HCT116 (cell line): ENCODE data around the gene ZDHHC16. TPM values are rescaled to one million over a fixed set of nuclear protein-coding genes. Genes with fewer than 3 reads are reported as not detected.

Experiments used
- ATAC-seq: fragments of 200-7000 bp; cut with Tn5 transposase; 2 replicates; pipeline ENCODE4 v1.9.1; 2020; ENCODE audit warnings: mild to moderate bottlenecking, moderate library complexity
- BruUV-seq: library from RNA; stranded (reverse); fragments of 400-500 nt; replicated peaks from 2 replicates; lab custom pipeline; 2021; lab: Mats Ljungman, UMichigan
- CTCF ChIA-PET: fragments of 300-600 bp; sonication (Branson Sonifier 250); formaldehyde crosslinking; loops from one replicate; lab custom pipeline; 2021; ENCODE audit warnings: antibody characterized with exemption; lab: Charles Lee
- POLR2A ChIA-PET: fragments of 300-600, 350-600 bp; sonication (Branson Sonifier 250); formaldehyde crosslinking; loops from one replicate; lab custom pipeline; 2021; ENCODE audit warnings: antibody characterized with exemption; lab: Charles Lee
- RAD21 ChIA-PET, 2 experiments: fragments of 300-600 bp; sonication (Branson Sonifier 250); formaldehyde crosslinking; loops; one replicate each; lab custom pipeline; 2023; ENCODE audit warnings: low total read pairs in 2 of 2; ENCODE audit not compliant: uncharacterized antibody in 2 of 2, unreplicated experiment in 2 of 2, low non-redundant PET in 1 of 2; lab: Charles Lee
- DNase-seq: peaks from one replicate; pipeline ENCODE4 v3.0.0-alpha.2; 2010; ENCODE audit warnings: low read depth, low spot score
- H2AFZ ChIP-seq: fragments of 200-600 bp; shearing (Covaris generic), sonication (generic); 2 replicates; pipeline ENCODE4 v1.6.1; 2017; ENCODE audit warnings: low read depth, mixed run types, mixed read lengths, antibody characterized with exemption, low read length; ENCODE audit not compliant: poor library complexity, severe bottlenecking
- H3K27ac ChIP-seq: 2 replicates; pipeline ENCODE4 v1.5.1; 2012; ENCODE audit warnings: low read depth, low read length
- H3K27me3 ChIP-seq: fragments of 200-600 bp; sonication (generic); 2 replicates; pipeline ENCODE4 v1.6.1; 2016; ENCODE audit warnings: mixed run types, low read length, mixed read lengths; ENCODE audit not compliant: insufficient read depth
- H3K36me3 ChIP-seq, 2 experiments: fragments of 200-500 bp in 1 of 2; fragments of 200-600 bp in 1 of 2; sonication (Bioruptor generic) in 1 of 2; sonication (generic) in 1 of 2; 2 replicates each; pipeline versions ENCODE4 v1.5.1 to v1.6.1; 2014 to 2016; ENCODE audit warnings: low read length in 2 of 2, inconsistent platforms in 1 of 2, mixed read lengths in 1 of 2, mixed run types in 1 of 2; ENCODE audit not compliant: insufficient read depth in 2 of 2, control insufficient read depth in 1 of 2
- H3K4me1 ChIP-seq, 2 experiments: fragments of 200-600 bp in 1 of 2; sonication (generic) in 1 of 2; 2 replicates each; pipeline versions ENCODE4 v1.5.1 to v1.6.1; 2012 to 2017; ENCODE audit warnings: low read length in 2 of 2, inconsistent platforms in 1 of 2, mild to moderate bottlenecking in 1 of 2, mixed read lengths in 1 of 2, mixed run types in 1 of 2, moderate library complexity in 1 of 2; ENCODE audit not compliant: insufficient read depth in 2 of 2, control insufficient read depth in 1 of 2
- H3K4me2 ChIP-seq: fragments of 200-600 bp; sonication (generic); 2 replicates; pipeline ENCODE4 v1.6.1; 2017; ENCODE audit warnings: mixed run types, low read length, mixed read lengths
- H3K4me3 ChIP-seq, 2 experiments: fragments of 200-600 bp in 1 of 2; sonication (generic) in 1 of 2; replicated peaks in 1 of 2; 2 replicates each; pipeline ENCODE4 v1.5.1; 2011 to 2016; ENCODE audit warnings: low read length in 2 of 2, control low read depth in 1 of 2, low read depth in 1 of 2, mild to moderate bottlenecking in 1 of 2, mixed read lengths in 1 of 2, mixed run types in 1 of 2
- H3K79me2 ChIP-seq: fragments of 200-600 bp; sonication (generic); 2 replicates; pipeline ENCODE4 v1.6.1; 2017; ENCODE audit warnings: mild to moderate bottlenecking, mixed run types, low read length, moderate library complexity, mixed read lengths; ENCODE audit not compliant: insufficient read depth
- H3K9ac ChIP-seq: fragments of 200-600 bp; sonication (generic); 2 replicates; pipeline ENCODE4 v1.6.1; 2016; ENCODE audit warnings: low read length, mixed read lengths
- H3K9me2 ChIP-seq: fragments of 200-600 bp; sonication (generic), shearing (Covaris generic); 2 replicates; pipeline ENCODE4 v1.6.1; 2017; ENCODE audit warnings: mixed run types, mild to moderate bottlenecking, moderate library complexity; ENCODE audit not compliant: insufficient read depth
- H3K9me3 ChIP-seq, 2 experiments: fragments of 200-500 bp in 1 of 2; fragments of 200-600 bp in 1 of 2; sonication (Bioruptor generic) in 1 of 2; sonication (generic) in 1 of 2; 2 replicates each; pipeline ENCODE4 v1.6.1; 2014 to 2017; ENCODE audit warnings: low read length in 2 of 2, mixed read lengths in 2 of 2, inconsistent platforms in 1 of 2, low read depth in 1 of 2, mild to moderate bottlenecking in 1 of 2, mixed run types in 1 of 2, moderate library complexity in 1 of 2; ENCODE audit not compliant: control insufficient read depth in 1 of 2, insufficient read depth in 1 of 2
- H4K20me1 ChIP-seq: fragments of 200-600 bp; sonication (generic), shearing (Covaris generic); 2 replicates; pipeline ENCODE4 v1.6.1; 2017; ENCODE audit warnings: mixed run types, mild to moderate bottlenecking, moderate library complexity; ENCODE audit not compliant: insufficient read depth
- CBX3 ChIP-seq: IDR thresholded peaks from 2 replicates; pipeline ENCODE4 v1.6.1; 2012; ENCODE audit warnings: low read depth
- CEBPB ChIP-seq: IDR thresholded peaks from 2 replicates; pipeline ENCODE4 v1.6.1; 2012; ENCODE audit warnings: low read depth
- EGR1 ChIP-seq: IDR thresholded peaks from 2 replicates; pipeline ENCODE4 v1.6.1; 2012; ENCODE audit warnings: low read depth
- ELF1 ChIP-seq: IDR thresholded peaks from 2 replicates; pipeline ENCODE4 v1.6.1; 2012; ENCODE audit warnings: low read depth, borderline replicate concordance
- EZH2 ChIP-seq: fragments of 200-600 bp; sonication (generic); IDR thresholded peaks from 2 replicates; pipeline ENCODE4 v1.6.1; 2017; ENCODE audit warnings: antibody characterized with exemption, mixed run types
- EZH2phosphoT487 ChIP-seq: fragments of 200-600 bp; IDR thresholded peaks from 2 replicates; pipeline ENCODE4 v1.6.1; 2018; ENCODE audit warnings: antibody characterized with exemption, borderline replicate concordance
- FOSL1 ChIP-seq: IDR thresholded peaks from 2 replicates; pipeline ENCODE4 v1.6.1; 2012; ENCODE audit warnings: low read depth
- JUND ChIP-seq: IDR thresholded peaks from 2 replicates; pipeline ENCODE4 v1.6.1; 2012
- POLR2A ChIP-seq: IDR thresholded peaks from 2 replicates; pipeline ENCODE4 v1.7.0; 2011; ENCODE audit warnings: borderline replicate concordance; ENCODE audit not compliant: insufficient read depth, insufficient read length; ENCODE audit errors: extremely low read depth
- POLR2AphosphoS5 ChIP-seq: IDR thresholded peaks from 2 replicates; pipeline ENCODE4 v1.6.1; 2011; ENCODE audit warnings: mild to moderate bottlenecking, low read depth, low read length, moderate library complexity
- SIN3A ChIP-seq: IDR thresholded peaks from 2 replicates; pipeline ENCODE4 v1.6.1; 2012; ENCODE audit warnings: low read depth
- intact Hi-C: fragments of 100-400 bp; cut with micrococcal nuclease; formaldehyde crosslinking; loops from 2 replicates; pipeline ENCODE4 v1.10.0; 2022
- total RNA-seq: library from RNA; stranded (reverse); gene quantifications from one replicate; pipeline ENCODE4 v1.2.1, GENCODE V29; 2021; ENCODE audit not compliant: unreplicated experiment
- TF ChIP-seq, protein P1 (sequence below): IDR thresholded peaks from 2 replicates; pipeline ENCODE4 v1.6.1; 2012; ENCODE audit warnings: low read depth

Gene ZDHHC16
- total RNA-seq, 1 experiment from 2014 or later = 34.0 TPM

DNA sequence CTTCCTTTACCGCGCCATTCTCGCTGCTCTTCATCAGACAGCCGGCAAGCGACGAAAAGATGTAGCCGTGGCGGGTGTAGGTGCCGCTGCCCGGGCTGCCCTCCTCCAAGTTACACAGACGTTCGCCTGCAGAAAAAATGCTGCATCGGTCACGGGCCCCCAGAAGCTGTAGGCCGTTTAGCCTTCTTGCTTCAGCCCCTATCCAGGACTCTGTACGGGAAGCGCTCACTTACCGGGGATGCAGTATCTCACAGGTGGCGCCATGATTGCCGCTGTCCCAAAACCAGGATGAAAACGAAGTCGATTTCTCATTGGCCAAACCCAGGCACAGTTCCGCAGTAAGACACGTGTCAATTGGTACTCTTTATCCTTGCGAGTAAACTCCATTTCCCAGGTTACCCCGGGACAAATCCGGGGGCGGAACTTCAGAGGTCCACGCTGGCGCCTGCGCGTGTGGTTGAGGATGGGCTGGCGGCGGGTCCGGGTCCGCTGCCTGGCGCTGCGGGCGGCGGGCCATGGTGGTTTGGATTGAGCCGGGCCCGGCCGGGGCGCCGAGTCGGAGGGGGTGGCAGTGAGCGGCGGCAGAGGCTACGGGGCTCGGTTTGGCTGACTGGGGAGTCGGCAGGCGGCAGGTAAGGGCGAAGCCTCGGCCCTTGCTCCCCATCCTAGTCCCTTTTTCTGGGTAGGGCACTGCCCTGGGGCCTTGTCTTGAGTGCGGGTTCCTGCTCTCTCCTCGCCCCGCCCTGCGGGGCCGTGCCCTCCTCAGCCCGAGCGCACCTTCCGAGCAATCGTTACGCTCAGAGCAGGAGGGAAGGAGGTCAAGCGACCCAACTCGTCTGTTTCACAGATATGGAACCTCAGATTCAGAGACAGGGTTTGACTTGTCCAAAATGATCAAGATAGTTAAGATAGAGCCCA, at the start of gene ZDHHC16, which contains the start of gene EXOSC1 (continued):
- TF ChIP-seq, protein P1, sequence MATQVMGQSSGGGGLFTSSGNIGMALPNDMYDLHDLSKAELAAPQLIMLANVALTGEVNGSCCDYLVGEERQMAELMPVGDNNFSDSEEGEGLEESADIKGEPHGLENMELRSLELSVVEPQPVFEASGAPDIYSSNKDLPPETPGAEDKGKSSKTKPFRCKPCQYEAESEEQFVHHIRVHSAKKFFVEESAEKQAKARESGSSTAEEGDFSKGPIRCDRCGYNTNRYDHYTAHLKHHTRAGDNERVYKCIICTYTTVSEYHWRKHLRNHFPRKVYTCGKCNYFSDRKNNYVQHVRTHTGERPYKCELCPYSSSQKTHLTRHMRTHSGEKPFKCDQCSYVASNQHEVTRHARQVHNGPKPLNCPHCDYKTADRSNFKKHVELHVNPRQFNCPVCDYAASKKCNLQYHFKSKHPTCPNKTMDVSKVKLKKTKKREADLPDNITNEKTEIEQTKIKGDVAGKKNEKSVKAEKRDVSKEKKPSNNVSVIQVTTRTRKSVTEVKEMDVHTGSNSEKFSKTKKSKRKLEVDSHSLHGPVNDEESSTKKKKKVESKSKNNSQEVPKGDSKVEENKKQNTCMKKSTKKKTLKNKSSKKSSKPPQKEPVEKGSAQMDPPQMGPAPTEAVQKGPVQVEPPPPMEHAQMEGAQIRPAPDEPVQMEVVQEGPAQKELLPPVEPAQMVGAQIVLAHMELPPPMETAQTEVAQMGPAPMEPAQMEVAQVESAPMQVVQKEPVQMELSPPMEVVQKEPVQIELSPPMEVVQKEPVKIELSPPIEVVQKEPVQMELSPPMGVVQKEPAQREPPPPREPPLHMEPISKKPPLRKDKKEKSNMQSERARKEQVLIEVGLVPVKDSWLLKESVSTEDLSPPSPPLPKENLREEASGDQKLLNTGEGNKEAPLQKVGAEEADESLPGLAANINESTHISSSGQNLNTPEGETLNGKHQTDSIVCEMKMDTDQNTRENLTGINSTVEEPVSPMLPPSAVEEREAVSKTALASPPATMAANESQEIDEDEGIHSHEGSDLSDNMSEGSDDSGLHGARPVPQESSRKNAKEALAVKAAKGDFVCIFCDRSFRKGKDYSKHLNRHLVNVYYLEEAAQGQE = no peak
- no peak for TF ChIP-seq CBX3
- no peak for TF ChIP-seq EZH2
- peak; percentile 87 for TF ChIP-seq POLR2A
- peak; percentile 99 for TF ChIP-seq EGR1
- TF ChIP-seq ELF1 = peak; percentile 70; the same call in 1 of the 2 replicates
- peak; percentile 91 for TF ChIP-seq POLR2AphosphoS5
- no peak for TF ChIP-seq CEBPB
- TF ChIP-seq SIN3A = peak; percentile 96

DNA sequence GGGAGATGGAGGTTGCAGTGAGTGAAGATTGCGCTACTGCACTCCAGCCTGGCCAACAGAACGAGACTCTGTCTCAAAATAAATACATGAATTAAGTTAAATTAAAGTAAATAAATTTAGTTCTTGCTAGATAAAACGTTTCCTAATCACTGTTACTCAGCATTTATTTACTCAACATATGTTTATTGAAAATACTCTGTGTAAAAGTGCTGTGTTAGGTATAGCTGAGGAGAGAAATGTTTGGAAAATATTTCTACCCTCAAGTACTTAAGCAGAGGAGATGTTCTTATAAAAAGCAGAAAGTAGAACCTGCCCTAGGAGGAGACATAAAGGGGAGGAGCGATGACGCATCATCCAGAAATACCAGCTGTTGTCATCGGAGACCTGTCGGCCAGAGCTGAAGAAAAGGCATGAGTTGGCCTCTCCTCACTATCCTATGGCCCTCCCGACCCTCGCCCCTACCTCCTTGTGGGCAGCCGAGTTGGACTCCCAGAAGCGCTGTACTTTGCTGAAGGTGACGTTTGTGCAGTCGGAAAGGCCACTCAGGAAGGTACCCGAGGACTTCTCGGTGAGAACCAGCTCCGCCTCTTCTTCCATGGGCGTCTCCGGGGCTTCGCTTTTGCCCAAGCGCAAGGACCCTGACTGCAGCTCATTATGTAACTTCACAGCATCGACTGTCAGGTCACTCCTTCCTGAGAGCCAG, 46.0 kb upstream of the ZDHHC16 start:
- BruUV-seq = no TSS peak

More for the DNA sequence above, 46.0 kb upstream of the ZDHHC16 start:
- Histone ChIP-seq H4K20me1 (no peaks in the 10 kb centered on the region), H3K27me3 (no peaks in the 10 kb centered on the region), H3K27ac (peak overlapping the region; percentile 50), H3K4me2 (peak overlapping the region; percentile 89), H3K4me1 (peaks cover 0 to 13% of the 10 kb centered on the region in 2 experiments; a peak in 2 of 4 replicates), H3K36me3 (peaks cover 9 to 19% of the 10 kb centered on the region in 2 experiments; a peak in 3 of 4 replicates), H2AFZ (no peak overlapping the region), H3K79me2 (peaks cover 36% of the 10 kb centered on the region), H3K9ac (peak overlapping the region; percentile 86), H3K4me3 (peak overlapping the region; percentile 64 to 80), H3K9me2 (no peaks in the 10 kb centered on the region), H3K9me3 (no peaks in the 10 kb centered on the region)
- ChIA-PET POLR2A (interaction anchor here (0.5 to 1.2 kb wide), 2 partner anchors 11 to 111 kb away, joined by 3 read pairs; no protein-coding TSS in a partner anchor), RAD21 (no interaction called here), CTCF (interaction anchor here (0.7 to 1.5 kb wide), 3 partner anchors 13 to 177 kb away, joined by 3 to 4 read pairs (median 3); no protein-coding TSS in a partner anchor)
- intact Hi-C loops = no loop called here
- ATAC-seq (peak; percentile 57), DNase-seq (peak; percentile 57)
- TF ChIP-seq FOSL1 (no peak), POLR2AphosphoS5 (peak; percentile 36; the same call in 1 of the 2 replicates), JUND (peak; percentile 64), SIN3A (peak; percentile 53), EZH2phosphoT487 (no peak)
